SK-N-SH (cell line): ENCODE measurements around the gene TTC32. TPM values are rescaled to one million over a fixed set of nuclear protein-coding genes. Genes with fewer than 3 reads are reported as not detected.

Source experiments
- CTCF ChIA-PET: fragments of 300-600, 350-600 bp; formaldehyde crosslinking; extraction: SDS; loops from one replicate; lab custom pipeline; 2021; lab: Yijun Ruan, JAX
- POLR2A ChIA-PET: fragments of 350-600 bp; sonication (Branson Sonifier 250); formaldehyde crosslinking; extraction: SDS; loops from one replicate; lab custom pipeline; 2020; ENCODE audit warnings: antibody characterized with exemption, inconsistent platforms; lab: Yijun Ruan, JAX
- DNase-seq: peaks from one replicate; pipeline ENCODE4 v3.0.0; 2012
- H2AFZ ChIP-seq: fragments of 200-600 bp; sonication (generic); 2 replicates; pipeline ENCODE4 v1.8.1; 2016; ENCODE audit warnings: antibody characterized with exemption, mild to moderate bottlenecking, low read depth
- H3F3A ChIP-seq: fragments of 200-600 bp; sonication (generic); replicated peaks from 2 replicates; pipeline ENCODE3; 2016; ENCODE audit warnings: antibody characterized with exemption, mild to moderate bottlenecking; ENCODE audit not compliant: insufficient read depth
- H3K27ac ChIP-seq, 2 experiments: fragments of 200-500 bp in 1 of 2; fragments of 200-600 bp in 1 of 2; sonication (Bioruptor generic) in 1 of 2; sonication (generic), shearing (Covaris generic) in 1 of 2; 2 replicates each; pipeline versions ENCODE4 v1.5.1 to v1.6.1; 2014 to 2016; ENCODE audit warnings: low read depth in 2 of 2, inconsistent platforms in 1 of 2, low read length in 1 of 2, mild to moderate bottlenecking in 1 of 2, mixed read lengths in 1 of 2
- H3K27me3 ChIP-seq: fragments of 200-600 bp; sonication (generic), shearing (Covaris generic); 2 replicates; pipeline ENCODE4 v1.6.1; 2016; ENCODE audit warnings: mixed run types; ENCODE audit not compliant: insufficient read depth
- H3K36me3 ChIP-seq, 2 experiments: fragments of 200-500 bp in 1 of 2; fragments of 200-600 bp in 1 of 2; sonication (Bioruptor generic) in 1 of 2; sonication (generic) in 1 of 2; replicated peaks in 1 of 2; 2 replicates each; pipeline versions ENCODE3 to v1.5.1; 2014 to 2016; ENCODE audit warnings: low read length in 1 of 2, mild to moderate bottlenecking in 1 of 2; ENCODE audit not compliant: insufficient read depth in 2 of 2, control insufficient read depth in 1 of 2
- H3K4me1 ChIP-seq, 2 experiments: fragments of 200-500 bp in 1 of 2; fragments of 200-600 bp in 1 of 2; sonication (Bioruptor generic) in 1 of 2; sonication (generic), shearing (Covaris generic) in 1 of 2; 2 replicates each; pipeline versions ENCODE4 v1.5.1 to v1.6.1; 2014 to 2016; ENCODE audit warnings: low read depth in 1 of 2, low read length in 1 of 2, mixed run types in 1 of 2; ENCODE audit not compliant: insufficient read depth in 2 of 2, control insufficient read depth in 1 of 2
- H3K4me2 ChIP-seq: fragments of 200-600 bp; sonication (generic), shearing (Covaris generic); 2 replicates; pipeline ENCODE4 v1.6.1; 2017; ENCODE audit warnings: mixed run types
- H3K4me3 ChIP-seq, 2 experiments: fragments of 200-500 bp in 1 of 2; fragments of 200-600 bp in 1 of 2; sonication (Bioruptor generic) in 1 of 2; sonication (generic), shearing (Covaris generic) in 1 of 2; 2 replicates each; pipeline versions ENCODE4 v1.5.1 to v1.8.1; 2014 to 2016; ENCODE audit warnings: low read depth in 2 of 2, inconsistent platforms in 1 of 2, low read length in 1 of 2, mild to moderate bottlenecking in 1 of 2, mixed read lengths in 1 of 2, moderate library complexity in 1 of 2
- H3K79me2 ChIP-seq: fragments of 200-600 bp; sonication (generic); 2 replicates; pipeline ENCODE4 v1.8.1; 2017; ENCODE audit warnings: mild to moderate bottlenecking; ENCODE audit not compliant: insufficient read depth
- H3K9ac ChIP-seq: fragments of 200-600 bp; sonication (generic); 2 replicates; pipeline ENCODE4 v1.6.1; 2017; ENCODE audit warnings: mixed run types
- H3K9me2 ChIP-seq: fragments of 200-600 bp; sonication (generic); 2 replicates; pipeline ENCODE4 v1.6.1; 2017; ENCODE audit warnings: mixed run types
- H3K9me3 ChIP-seq: fragments of 200-600 bp; sonication (generic); 2 replicates; pipeline ENCODE4 v1.6.1; 2017; ENCODE audit warnings: mixed run types, mild to moderate bottlenecking, moderate library complexity
- H4K20me1 ChIP-seq: fragments of 200-600 bp; sonication (generic); 2 replicates; pipeline ENCODE4 v1.6.1; 2017; ENCODE audit warnings: mild to moderate bottlenecking, mixed run types; ENCODE audit not compliant: insufficient read depth
- ELF1 ChIP-seq: IDR thresholded peaks from 2 replicates; pipeline ENCODE4 v1.4.0; 2012
- EP300 ChIP-seq, 2 experiments: IDR thresholded peaks; 2 replicates each; pipeline versions ENCODE4 v1.4.0 to v1.6.1; 2012; ENCODE audit warnings: borderline replicate concordance in 1 of 2, low read depth in 1 of 2, low read length in 1 of 2
- FOXM1 ChIP-seq: IDR thresholded peaks from 2 replicates; pipeline ENCODE4 v1.4.0; 2012; ENCODE audit warnings: low read depth, mild to moderate bottlenecking
- GABPA ChIP-seq: IDR thresholded peaks from 2 replicates; pipeline ENCODE4 v1.4.0; 2012; ENCODE audit warnings: low read depth, mild to moderate bottlenecking
- IRF3 ChIP-seq: fragments of 150-350 bp; IDR thresholded peaks from 2 replicates; pipeline ENCODE4 v1.6.1; 2016; ENCODE audit warnings: mild to moderate bottlenecking, low read depth, low read length
- JUND ChIP-seq: IDR thresholded peaks from 2 replicates; pipeline ENCODE4 v1.4.0; 2012
- MXI1 ChIP-seq: IDR thresholded peaks from 2 replicates; pipeline ENCODE4 v1.6.1; 2012; ENCODE audit warnings: mild to moderate bottlenecking, low read depth, low read length, improper control_type of control experiment
- NRF1 ChIP-seq: IDR thresholded peaks from 2 replicates; pipeline ENCODE4 v1.6.1; 2012; ENCODE audit warnings: low read depth, mild to moderate bottlenecking, low read length
- RCOR1 ChIP-seq: fragments of 150-350 bp; IDR thresholded peaks from 2 replicates; pipeline ENCODE4 v1.6.1; 2017; ENCODE audit warnings: antibody characterized with exemption, low read length
- REST ChIP-seq: IDR thresholded peaks from 2 replicates; pipeline ENCODE4 v1.6.1; 2012; ENCODE audit warnings: mild to moderate bottlenecking, low read depth, low read length, moderate library complexity
- RXRA ChIP-seq: IDR thresholded peaks from 2 replicates; pipeline ENCODE4 v1.4.0; 2012; ENCODE audit warnings: low read depth, mild to moderate bottlenecking, borderline replicate concordance
- SIN3A ChIP-seq: IDR thresholded peaks from 2 replicates; pipeline ENCODE4 v1.6.1; 2012; ENCODE audit warnings: low read depth, mild to moderate bottlenecking, low read length, moderate library complexity, borderline replicate concordance
- SMC3 ChIP-seq: IDR thresholded peaks from 2 replicates; pipeline ENCODE4 v1.6.1; 2012; ENCODE audit warnings: low read depth, low read length, improper control_type of control experiment
- USF1 ChIP-seq: IDR thresholded peaks from 2 replicates; pipeline ENCODE4 v1.4.0; 2012; ENCODE audit warnings: low read depth, borderline replicate concordance
- YY1 ChIP-seq: IDR thresholded peaks from 2 replicates; pipeline ENCODE4 v1.4.0; 2012; ENCODE audit warnings: low read depth, mild to moderate bottlenecking
- WGBS: methylation state at CpG from one replicate; pipeline ENCODE4 v1.1.6; 2017; ENCODE audit warnings: low lambda C conversion rate; 5-methylcytosine and 5-hydroxymethylcytosine counted together
- polyA plus RNA-seq, 3 experiments: library from polyadenylated mRNA; depleted of rRNA; stranded (reverse); fragments of >200 nt; gene quantifications; 2 replicates each; pipeline ENCODE4 v1.2.3, GENCODE V29; 2012

The TTC32 gene
- polyA plus RNA-seq, 1 of the 3 experiments (the other 2 are of a cell fraction) = 9.1 TPM

GRCh38 chr2:19887510-19887909 lies 14.3 kb downstream of the TTC32 start:
- no peaks in the 10 kb centered on the region for H3K9me2 ChIP-seq
- H3K27me3 ChIP-seq = no peaks in the 10 kb centered on the region
- ChIA-PET POLR2A (no interaction called here), CTCF (interaction anchor here (1.0 kb wide), 1 partner anchor 15 kb away, joined by 4 read pairs; no protein-coding TSS in a partner anchor)
- H3K9ac ChIP-seq = no peak overlapping the region
- H3K36me3 ChIP-seq = no peaks in the 10 kb centered on the region
- WGBS = 93% methylated on average over 7 of the region's 7 CpGs
- H4K20me1 ChIP-seq = no peaks in the 10 kb centered on the region
- H3K27ac ChIP-seq = no peak overlapping the region
- no peaks in the 10 kb centered on the region; a peak in 1 of 4 replicates for H3K4me1 ChIP-seq
- no peaks in the 10 kb centered on the region for H3K9me3 ChIP-seq
- no peaks in the 10 kb centered on the region for H3F3A ChIP-seq
- DNase-seq = peak; percentile 15
- H3K4me2 ChIP-seq = no peak overlapping the region
- TF ChIP-seq SIN3A (no peak), SMC3 (no peak), USF1 (no peak), MXI1 (no peak), ELF1 (no peak), RXRA (no peak), IRF3 (no peak), YY1 (no peak), EP300 (IDR thresholded peaks at IDR 0.05; ENCODE audit: borderline replicate concordance in 1 of 2, low read depth in 1 of 2, low read length in 1 of 2) (no peak), FOXM1 (no peak), RCOR1 (no peak), GABPA (no peak), REST (no peak), NRF1 (no peak), JUND (no peak)
- no peak overlapping the region for H2AFZ ChIP-seq
- no peaks in the 10 kb centered on the region for H3K79me2 ChIP-seq
- H3K4me3 ChIP-seq = no peak overlapping the region
